HL-60 (cell line): ENCODE measurements around the gene TAOK3.

Source experiments
- POLR2AphosphoS5 ChIP-seq: IDR thresholded peaks from 2 replicates; pipeline ENCODE4 v1.6.1; 2012; ENCODE audit warnings: low read depth
- SPI1 ChIP-seq: IDR thresholded peaks from 2 replicates; pipeline ENCODE4 v1.6.1; 2012; ENCODE audit warnings: low read depth, mild to moderate bottlenecking, borderline replicate concordance
- TF ChIP-seq, protein P1 (sequence below): IDR thresholded peaks from one replicate; pipeline ENCODE4 v1.5.1; 2011; ENCODE audit warnings: low read length, control low read depth, inconsistent platforms; ENCODE audit not compliant: insufficient read depth
- TF ChIP-seq, protein P2 (sequence below): IDR thresholded peaks from 2 replicates; pipeline ENCODE4 v1.6.1; 2012; ENCODE audit warnings: low read depth; ENCODE audit not compliant: insufficient replicate concordance

DNA sequence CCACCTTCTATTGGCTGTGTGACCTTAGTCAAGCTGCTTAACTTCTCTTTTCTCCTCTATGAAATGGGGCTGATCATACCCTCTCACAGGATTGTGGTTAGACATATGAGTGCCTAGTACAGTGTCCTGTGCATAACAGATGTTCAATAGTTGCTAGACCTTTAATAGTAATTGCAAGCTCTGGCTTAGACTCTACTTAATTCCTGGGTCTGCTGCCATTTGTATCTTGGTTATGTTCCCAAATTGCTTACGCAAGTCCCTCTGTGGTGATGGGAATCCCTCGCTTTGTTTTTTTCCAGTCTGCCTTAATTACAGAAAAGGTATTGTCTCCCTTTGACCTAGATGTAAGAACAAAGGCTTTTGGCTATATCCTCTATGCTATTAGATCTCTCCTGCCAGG is 18.7 kb upstream of the TAOK3 start:
- TF ChIP-seq POLR2AphosphoS5 (no peak), SPI1 (no peak)
- TF ChIP-seq, protein P1, sequence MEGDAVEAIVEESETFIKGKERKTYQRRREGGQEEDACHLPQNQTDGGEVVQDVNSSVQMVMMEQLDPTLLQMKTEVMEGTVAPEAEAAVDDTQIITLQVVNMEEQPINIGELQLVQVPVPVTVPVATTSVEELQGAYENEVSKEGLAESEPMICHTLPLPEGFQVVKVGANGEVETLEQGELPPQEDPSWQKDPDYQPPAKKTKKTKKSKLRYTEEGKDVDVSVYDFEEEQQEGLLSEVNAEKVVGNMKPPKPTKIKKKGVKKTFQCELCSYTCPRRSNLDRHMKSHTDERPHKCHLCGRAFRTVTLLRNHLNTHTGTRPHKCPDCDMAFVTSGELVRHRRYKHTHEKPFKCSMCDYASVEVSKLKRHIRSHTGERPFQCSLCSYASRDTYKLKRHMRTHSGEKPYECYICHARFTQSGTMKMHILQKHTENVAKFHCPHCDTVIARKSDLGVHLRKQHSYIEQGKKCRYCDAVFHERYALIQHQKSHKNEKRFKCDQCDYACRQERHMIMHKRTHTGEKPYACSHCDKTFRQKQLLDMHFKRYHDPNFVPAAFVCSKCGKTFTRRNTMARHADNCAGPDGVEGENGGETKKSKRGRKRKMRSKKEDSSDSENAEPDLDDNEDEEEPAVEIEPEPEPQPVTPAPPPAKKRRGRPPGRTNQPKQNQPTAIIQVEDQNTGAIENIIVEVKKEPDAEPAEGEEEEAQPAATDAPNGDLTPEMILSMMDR, result no peak
- TF ChIP-seq, protein P2, sequence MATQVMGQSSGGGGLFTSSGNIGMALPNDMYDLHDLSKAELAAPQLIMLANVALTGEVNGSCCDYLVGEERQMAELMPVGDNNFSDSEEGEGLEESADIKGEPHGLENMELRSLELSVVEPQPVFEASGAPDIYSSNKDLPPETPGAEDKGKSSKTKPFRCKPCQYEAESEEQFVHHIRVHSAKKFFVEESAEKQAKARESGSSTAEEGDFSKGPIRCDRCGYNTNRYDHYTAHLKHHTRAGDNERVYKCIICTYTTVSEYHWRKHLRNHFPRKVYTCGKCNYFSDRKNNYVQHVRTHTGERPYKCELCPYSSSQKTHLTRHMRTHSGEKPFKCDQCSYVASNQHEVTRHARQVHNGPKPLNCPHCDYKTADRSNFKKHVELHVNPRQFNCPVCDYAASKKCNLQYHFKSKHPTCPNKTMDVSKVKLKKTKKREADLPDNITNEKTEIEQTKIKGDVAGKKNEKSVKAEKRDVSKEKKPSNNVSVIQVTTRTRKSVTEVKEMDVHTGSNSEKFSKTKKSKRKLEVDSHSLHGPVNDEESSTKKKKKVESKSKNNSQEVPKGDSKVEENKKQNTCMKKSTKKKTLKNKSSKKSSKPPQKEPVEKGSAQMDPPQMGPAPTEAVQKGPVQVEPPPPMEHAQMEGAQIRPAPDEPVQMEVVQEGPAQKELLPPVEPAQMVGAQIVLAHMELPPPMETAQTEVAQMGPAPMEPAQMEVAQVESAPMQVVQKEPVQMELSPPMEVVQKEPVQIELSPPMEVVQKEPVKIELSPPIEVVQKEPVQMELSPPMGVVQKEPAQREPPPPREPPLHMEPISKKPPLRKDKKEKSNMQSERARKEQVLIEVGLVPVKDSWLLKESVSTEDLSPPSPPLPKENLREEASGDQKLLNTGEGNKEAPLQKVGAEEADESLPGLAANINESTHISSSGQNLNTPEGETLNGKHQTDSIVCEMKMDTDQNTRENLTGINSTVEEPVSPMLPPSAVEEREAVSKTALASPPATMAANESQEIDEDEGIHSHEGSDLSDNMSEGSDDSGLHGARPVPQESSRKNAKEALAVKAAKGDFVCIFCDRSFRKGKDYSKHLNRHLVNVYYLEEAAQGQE, result no peak
